Epithelial cell of esophagus (primary cell): Measurements from ENCODE around the gene NRAP.

Experiments used
- DNase-seq: peaks from one replicate; pipeline ENCODE4 v3.0.0; 2010; ENCODE audit warnings: low read depth
- H3K4me3 ChIP-seq: 2 replicates; pipeline ENCODE4 v1.5.1; 2011; ENCODE audit warnings: mild to moderate bottlenecking, low read length, control low read depth
- CTCF ChIP-seq: IDR thresholded peaks from 2 replicates; pipeline ENCODE4 v1.5.1; 2011; ENCODE audit warnings: low read depth, mild to moderate bottlenecking, low read length, control low read depth, inconsistent platforms; ENCODE audit not compliant: insufficient read depth; ENCODE audit errors: missing control alignments

NRAP gene

GRCh38 chr10:113539789-113540188 lies 124.1 kb downstream of the NRAP start:
- no peak for TF ChIP-seq CTCF
- DNase-seq: peak; percentile 49

More at GRCh38 chr10:113539789-113540188, 124.1 kb downstream of the NRAP start:
- no peak overlapping the region for H3K4me3 ChIP-seq
